Fibroblast of mammary gland (primary cell): ENCODE data around the gene KRT26.
"Not testable (repeated sequence)": the region's sequence is repeated elsewhere in the genome, so short reads cannot be mapped to it uniquely, and the experiment has no call there.

Source experiments
- DNase-seq: peaks from one replicate; pipeline ENCODE4 v3.0.0-alpha.2; 2010; ENCODE audit warnings: low read depth
- H3K4me3 ChIP-seq: 2 replicates; pipeline ENCODE4 v1.5.1; 2011; ENCODE audit warnings: low read depth, mild to moderate bottlenecking, low read length, moderate library complexity; ENCODE audit not compliant: control insufficient read depth
- CTCF ChIP-seq: conservative IDR thresholded peaks from 2 replicates; pipeline ENCODE4 v1.5.1; 2011; ENCODE audit warnings: low read depth, low read length, inconsistent platforms; ENCODE audit not compliant: control insufficient read depth, insufficient read depth

The KRT26 gene

GRCh38 chr17:40763752-40764151 lies 8.2 kb downstream of the KRT26 start:
- TF ChIP-seq CTCF, result no peak
- DNase-seq, result no peak
- no peak overlapping the region for H3K4me3 ChIP-seq

GRCh38 chr17:40760105-40761016 lies 11.6 kb downstream of the KRT26 start:
- no peak for DNase-seq
- no peak overlapping the region for H3K4me3 ChIP-seq
- no peak for TF ChIP-seq CTCF

- TF ChIP-seq CTCF, result no peak
- DNase-seq, result no peak
- H3K4me3 ChIP-seq, result no peak within 1 kb of the TSS
Observed at GRCh38 chr17:40755231-40755630, 16.8 kb downstream of the KRT26 start, which contains the start of gene KRT25. KRT25 (minus strand) TSS chr17:40755331; CDS start chr17:40755271, 60 bp downstream.

GRCh38 chr17:40753804-40754203 lies 18.2 kb downstream of the KRT26 start:
- TF ChIP-seq CTCF, result no peak
- no peak for DNase-seq
- H3K4me3 ChIP-seq, result no peak overlapping the region

GRCh38 chr17:40751065-40751464 lies 20.9 kb downstream of the KRT26 start:
- no peak overlapping the region for H3K4me3 ChIP-seq
- no peak for TF ChIP-seq CTCF
- no peak for DNase-seq

- no peak overlapping the region for H3K4me3 ChIP-seq
- DNase-seq, result no peak
- TF ChIP-seq CTCF, result no peak
Observed at GRCh38 chr17:40750391-40750790, 21.6 kb downstream of the KRT26 start.

GRCh38 chr17:40748666-40749065 lies 23.3 kb downstream of the KRT26 start:
- DNase-seq, H3K4me3 ChIP-seq: not testable (repeated sequence)
